Iris pigment epithelial cell (primary cell): Measurements from ENCODE around the gene SPTSSA.
"Not testable (repeated sequence)": the region's sequence is repeated elsewhere in the genome, so short reads cannot be mapped to it uniquely, and the experiment has no call there.

ENCODE experiments used
- DNase-seq: peaks from one replicate; pipeline ENCODE4 v3.0.0-alpha.2; 2011; ENCODE audit warnings: low read depth

Gene SPTSSA

GRCh38 chr14:34462132-34462893 is at the start of gene SPTSSA:
SPTSSA (minus strand) TSS chr14:34462240; CDS start chr14:34462207, 33 bp downstream.
- DNase-seq: peak; percentile 89

- DNase-seq: no peak
Observed at GRCh38 chr14:34507884-34508283, 45.8 kb upstream of the SPTSSA start.

- DNase-seq: no peak
Observed at GRCh38 chr14:34507459-34507858, 45.4 kb upstream of the SPTSSA start.

GRCh38 chr14:34505124-34505491 is 43.1 kb upstream of the SPTSSA start:
- not testable (repeated sequence) for DNase-seq

- not testable (repeated sequence) for DNase-seq
Observed at GRCh38 chr14:34504027-34504426, 42.0 kb upstream of the SPTSSA start.

GRCh38 chr14:34502545-34503225 is 40.6 kb upstream of the SPTSSA start:
- peak; percentile 59 for DNase-seq

- DNase-seq: peak; percentile 68
Observed at GRCh38 chr14:34502001-34502400, 40.0 kb upstream of the SPTSSA start.

GRCh38 chr14:34501004-34501580 is 39.1 kb upstream of the SPTSSA start:
- peak; percentile 12 for DNase-seq

GRCh38 chr14:34498684-34499412 is 36.8 kb upstream of the SPTSSA start:
- peak; percentile 19 for DNase-seq

- DNase-seq: peak; percentile 100
Observed at GRCh38 chr14:34496679-34497513, 34.9 kb upstream of the SPTSSA start.

GRCh38 chr14:34496007-34496678 is 34.1 kb upstream of the SPTSSA start:
- DNase-seq: no peak

- peak; percentile 26 for DNase-seq
Observed at GRCh38 chr14:34489324-34489723, 27.3 kb upstream of the SPTSSA start.

- DNase-seq: no peak
Observed at GRCh38 chr14:34488528-34488927, 26.5 kb upstream of the SPTSSA start.

- DNase-seq: no peak
Observed at GRCh38 chr14:34484726-34485125, 22.7 kb upstream of the SPTSSA start.

GRCh38 chr14:34482463-34482862 is 20.4 kb upstream of the SPTSSA start:
- DNase-seq: no peak

GRCh38 chr14:34479694-34480093 is 17.7 kb upstream of the SPTSSA start:
- no peak for DNase-seq

- no peak for DNase-seq
Observed at GRCh38 chr14:34478261-34478660, 16.2 kb upstream of the SPTSSA start.

- not testable (repeated sequence) for DNase-seq
Observed at GRCh38 chr14:34476036-34476435, 14.0 kb upstream of the SPTSSA start.

- DNase-seq: no peak
Observed at GRCh38 chr14:34475163-34475562, 13.1 kb upstream of the SPTSSA start.

- no peak for DNase-seq
Observed at GRCh38 chr14:34474187-34474679, 12.2 kb upstream of the SPTSSA start.
